SK-N-MC (cell line): ENCODE results near the gene GTPBP1.

Source experiments
- EZH2 ChIP-seq: fragments of 200-600 bp; sonication (generic); IDR thresholded peaks from one replicate; pipeline ENCODE4 v1.6.1; 2017; ENCODE audit warnings: antibody characterized with exemption
- POLR2AphosphoS5 ChIP-seq: IDR thresholded peaks from 2 replicates; pipeline ENCODE4 v1.6.1; 2012; ENCODE audit warnings: mild to moderate bottlenecking, low read depth, low read length, borderline replicate concordance

GRCh38 chr22:38700270-38700788 is 5.4 kb upstream of the GTPBP1 start:
- no peak for TF ChIP-seq EZH2
- no peak for TF ChIP-seq POLR2AphosphoS5
